WERI-Rb-1 (cell line): ENCODE data around the gene EHD1.

Source experiments
- DNase-seq: peaks from one replicate; pipeline ENCODE4 v3.0.0-alpha.2; 2020
- H3K27ac ChIP-seq: fragments of 250-450 bp; sonication (Bioruptor Pico); 2 replicates; pipeline ENCODE4 v1.5.1; 2020; ENCODE audit warnings: mild to moderate bottlenecking, moderate library complexity
- H3K27me3 ChIP-seq: fragments of 250-450 bp; sonication (Bioruptor Pico); 2 replicates; pipeline ENCODE4 v1.5.1; 2021; ENCODE audit warnings: mild to moderate bottlenecking, low read depth, moderate library complexity; ENCODE audit not compliant: insufficient read depth, severe bottlenecking
- H3K36me3 ChIP-seq: fragments of 250-450 bp; sonication (Bioruptor Pico); 2 replicates; pipeline ENCODE4 v1.5.1; 2020; ENCODE audit warnings: mild to moderate bottlenecking, moderate library complexity
- H3K4me3 ChIP-seq: 2 replicates; pipeline ENCODE4 v1.5.1; 2011; ENCODE audit warnings: low read depth, mild to moderate bottlenecking, control low read depth, low read length
- H3K9me3 ChIP-seq: fragments of 250-450 bp; sonication (Bioruptor Pico); 2 replicates; pipeline ENCODE4 v1.5.1; 2021; ENCODE audit warnings: mild to moderate bottlenecking, moderate library complexity; ENCODE audit not compliant: severe bottlenecking
- TF ChIP-seq, protein P1 (sequence below): IDR thresholded peaks from 2 replicates; pipeline ENCODE4 v1.5.1; 2011; ENCODE audit warnings: low read depth, mild to moderate bottlenecking, control low read depth, inconsistent platforms, low read length

EHD1 gene

DNA sequence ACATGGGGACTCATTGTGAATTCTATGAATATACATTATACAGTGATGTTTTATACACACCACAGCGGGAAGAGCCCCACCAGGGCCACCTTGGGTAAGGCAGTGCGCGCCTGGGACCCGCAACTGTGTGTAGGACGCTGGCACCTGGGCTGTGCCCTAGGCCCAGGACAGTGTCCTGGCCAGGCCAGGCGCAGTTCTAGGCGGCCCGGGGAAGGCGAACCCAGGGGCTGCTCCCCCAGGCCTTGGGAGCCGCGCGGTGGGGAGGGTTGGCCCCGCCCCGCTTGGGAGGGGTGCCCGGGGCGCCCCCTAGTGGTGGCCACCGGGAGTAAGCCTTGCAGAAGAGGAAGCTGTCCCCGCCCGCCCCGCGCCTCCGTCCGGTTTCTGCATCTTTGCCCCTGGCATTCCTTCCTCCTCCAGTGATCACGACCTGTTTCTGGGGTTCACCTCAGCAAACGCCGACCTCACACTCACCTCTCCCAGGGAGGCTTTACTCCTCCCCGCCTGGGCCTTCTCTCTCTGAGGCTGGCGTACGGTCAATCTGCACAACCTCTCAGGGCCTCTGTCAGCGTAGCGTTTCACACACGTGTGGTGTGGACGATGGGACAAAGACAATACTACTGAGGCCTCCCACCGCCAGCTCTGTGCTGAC lies 9.5 kb upstream of the EHD1 start:
- Histone ChIP-seq H3K9me3 (no peaks in the 10 kb centered on the region), H3K27me3 (no peaks in the 10 kb centered on the region), H3K27ac (peak overlapping the region; percentile 57), H3K36me3 (no peaks in the 10 kb centered on the region), H3K4me3 (peak overlapping the region; percentile 38)
- DNase-seq: peak; percentile 83
- TF ChIP-seq, protein P1, sequence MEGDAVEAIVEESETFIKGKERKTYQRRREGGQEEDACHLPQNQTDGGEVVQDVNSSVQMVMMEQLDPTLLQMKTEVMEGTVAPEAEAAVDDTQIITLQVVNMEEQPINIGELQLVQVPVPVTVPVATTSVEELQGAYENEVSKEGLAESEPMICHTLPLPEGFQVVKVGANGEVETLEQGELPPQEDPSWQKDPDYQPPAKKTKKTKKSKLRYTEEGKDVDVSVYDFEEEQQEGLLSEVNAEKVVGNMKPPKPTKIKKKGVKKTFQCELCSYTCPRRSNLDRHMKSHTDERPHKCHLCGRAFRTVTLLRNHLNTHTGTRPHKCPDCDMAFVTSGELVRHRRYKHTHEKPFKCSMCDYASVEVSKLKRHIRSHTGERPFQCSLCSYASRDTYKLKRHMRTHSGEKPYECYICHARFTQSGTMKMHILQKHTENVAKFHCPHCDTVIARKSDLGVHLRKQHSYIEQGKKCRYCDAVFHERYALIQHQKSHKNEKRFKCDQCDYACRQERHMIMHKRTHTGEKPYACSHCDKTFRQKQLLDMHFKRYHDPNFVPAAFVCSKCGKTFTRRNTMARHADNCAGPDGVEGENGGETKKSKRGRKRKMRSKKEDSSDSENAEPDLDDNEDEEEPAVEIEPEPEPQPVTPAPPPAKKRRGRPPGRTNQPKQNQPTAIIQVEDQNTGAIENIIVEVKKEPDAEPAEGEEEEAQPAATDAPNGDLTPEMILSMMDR: peak; percentile 91

DNA sequence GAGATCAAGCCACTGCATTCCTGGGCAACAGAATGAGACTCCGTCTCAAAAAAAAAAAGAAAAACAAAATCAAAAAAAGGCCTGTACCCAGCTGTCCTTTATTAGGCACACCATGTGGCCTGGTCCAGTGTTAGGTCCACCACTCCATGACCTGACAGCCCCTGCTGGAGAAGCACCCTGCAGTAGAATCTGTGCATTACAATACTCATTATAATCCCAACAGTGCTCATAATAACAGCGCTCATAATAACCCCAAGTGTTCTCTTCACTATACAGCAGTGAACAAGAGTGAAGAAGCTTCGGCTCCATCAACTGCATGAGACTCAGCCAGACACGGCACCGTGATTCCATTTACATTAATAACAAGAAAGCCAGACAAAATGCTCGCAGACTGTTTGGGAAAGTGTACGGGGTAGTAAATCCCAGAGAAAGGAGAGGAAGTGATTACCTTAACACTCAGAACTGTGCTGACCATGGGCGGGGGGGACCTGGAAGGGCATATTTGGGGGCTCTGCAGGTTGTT lies 8.9 kb upstream of the EHD1 start:
- Histone ChIP-seq H3K36me3 (no peaks in the 10 kb centered on the region), H3K9me3 (no peaks in the 10 kb centered on the region), H3K27ac (peak overlapping the region; percentile 57), H3K4me3 (no peak overlapping the region), H3K27me3 (no peaks in the 10 kb centered on the region)
- TF ChIP-seq, protein P1: no peak
- DNase-seq: no peak

DNA sequence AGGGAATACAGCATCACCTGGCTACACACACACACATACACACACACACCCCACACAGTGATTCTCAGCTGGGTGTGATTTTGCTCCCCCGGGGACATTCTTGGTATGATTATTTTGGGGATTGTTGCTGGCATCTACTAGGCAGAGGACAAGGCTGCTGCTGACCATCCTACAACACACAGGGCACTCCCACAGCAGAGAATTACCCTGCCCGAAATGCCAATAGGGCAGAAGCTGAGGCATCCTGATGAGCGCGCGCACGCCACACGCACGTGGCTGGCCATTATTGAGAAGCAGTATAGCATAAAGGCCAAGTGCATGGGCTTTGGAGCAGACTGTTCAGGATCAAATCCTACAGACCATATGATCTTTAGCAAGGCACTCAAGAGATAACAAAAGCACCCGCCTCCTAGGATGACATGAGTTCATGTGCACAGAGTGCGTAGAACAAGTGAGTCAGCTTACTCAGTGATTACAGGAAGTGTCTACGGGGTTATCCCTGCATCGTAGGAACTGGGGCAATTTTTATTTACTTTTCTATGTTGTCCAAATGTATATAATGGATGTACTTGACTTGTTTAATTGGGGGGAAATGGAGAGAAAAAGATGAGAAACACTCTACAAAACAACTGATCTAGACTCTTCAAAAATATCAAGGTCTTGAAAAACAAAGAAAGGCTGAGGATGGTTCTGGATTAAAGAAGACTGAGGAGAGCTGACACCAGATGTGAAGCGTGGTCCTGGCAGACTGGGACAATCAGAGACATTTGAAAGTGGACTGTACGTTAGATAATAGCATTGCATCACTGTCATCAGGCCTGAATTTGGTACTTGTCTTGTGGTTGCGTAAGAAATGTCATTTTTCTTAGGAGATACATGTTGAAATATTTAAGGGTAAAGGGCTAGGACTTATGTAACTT lies 7.2 kb upstream of the EHD1 start:
- no peak overlapping the region for H3K4me3 ChIP-seq
- no peaks in the 10 kb centered on the region for H3K27me3 ChIP-seq
- H3K36me3 ChIP-seq: no peaks in the 10 kb centered on the region
- H3K9me3 ChIP-seq: no peaks in the 10 kb centered on the region
- no peak overlapping the region for H3K27ac ChIP-seq
- no peak for DNase-seq
- TF ChIP-seq, protein P1: no peak

DNA sequence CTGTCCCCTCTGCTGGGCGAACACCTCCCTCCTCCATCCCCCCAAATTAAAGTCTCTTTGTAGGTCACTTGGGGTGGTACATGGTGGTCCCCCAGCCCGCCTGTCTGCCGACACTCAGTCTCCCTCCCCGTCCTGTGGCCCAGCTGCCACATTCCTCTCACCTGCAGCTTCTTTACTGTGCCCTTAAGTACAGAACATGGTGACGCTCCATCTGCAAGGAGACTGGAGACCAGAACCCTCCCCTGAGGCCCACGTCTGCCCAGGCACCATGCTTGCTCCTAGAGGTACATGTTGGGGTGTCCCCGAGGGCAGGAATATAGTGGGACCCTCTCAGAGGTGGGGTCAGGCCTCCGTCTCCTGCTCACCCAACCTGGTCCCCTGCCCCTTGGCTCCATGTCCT lies 5.6 kb upstream of the EHD1 start:
- no peak overlapping the region for H3K4me3 ChIP-seq
- DNase-seq: no peak
- no peaks in the 10 kb centered on the region for H3K27me3 ChIP-seq
- H3K36me3 ChIP-seq: no peaks in the 10 kb centered on the region
- no peaks in the 10 kb centered on the region for H3K9me3 ChIP-seq
- no peak overlapping the region for H3K27ac ChIP-seq
- TF ChIP-seq, protein P1: no peak

DNA sequence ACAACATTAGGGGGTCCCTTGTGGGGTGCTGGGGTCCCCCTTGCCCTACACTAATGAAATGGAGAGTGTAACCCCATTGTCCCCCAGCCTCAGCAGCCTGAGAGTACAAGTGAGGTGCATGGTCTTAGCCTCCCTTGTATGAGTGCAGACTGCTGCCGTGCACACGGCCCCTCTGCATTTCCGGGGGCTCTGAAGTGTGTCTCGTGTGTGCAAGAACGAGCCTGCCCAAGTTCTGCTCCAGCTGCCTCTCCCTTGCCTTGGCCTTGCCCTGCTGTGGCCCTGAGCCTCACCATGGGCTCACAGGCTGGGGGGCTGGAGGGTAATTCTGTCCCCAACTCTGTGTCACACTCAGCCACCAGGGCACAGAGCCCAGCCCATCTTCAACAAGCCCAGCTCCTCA lies 5.2 kb upstream of the EHD1 start:
- no peaks in the 10 kb centered on the region for H3K36me3 ChIP-seq
- DNase-seq: no peak
- H3K9me3 ChIP-seq: no peaks in the 10 kb centered on the region
- TF ChIP-seq, protein P1: no peak
- H3K4me3 ChIP-seq: no peak overlapping the region
- no peaks in the 10 kb centered on the region for H3K27me3 ChIP-seq
- no peak overlapping the region for H3K27ac ChIP-seq
